HT-29 (cell line): ENCODE data around the gene DBNL. TPM values are rescaled to one million over a fixed set of nuclear protein-coding genes. Genes with fewer than 3 reads are reported as not detected.

ENCODE experiments used
- DNase-seq: peaks from one replicate; pipeline ENCODE4 v3.0.0-alpha.2; 2015; ENCODE audit warnings: low spot score
- total RNA-seq: library from RNA; depleted of rRNA; stranded (reverse); fragments of >200 nt; shearing (Covaris generic); gene quantifications from 2 replicates; pipeline ENCODE4 v1.2.3, GENCODE V29; 2014

Gene DBNL
- total RNA-seq, 1 experiment from 2014 or later, result 184 TPM

DNA sequence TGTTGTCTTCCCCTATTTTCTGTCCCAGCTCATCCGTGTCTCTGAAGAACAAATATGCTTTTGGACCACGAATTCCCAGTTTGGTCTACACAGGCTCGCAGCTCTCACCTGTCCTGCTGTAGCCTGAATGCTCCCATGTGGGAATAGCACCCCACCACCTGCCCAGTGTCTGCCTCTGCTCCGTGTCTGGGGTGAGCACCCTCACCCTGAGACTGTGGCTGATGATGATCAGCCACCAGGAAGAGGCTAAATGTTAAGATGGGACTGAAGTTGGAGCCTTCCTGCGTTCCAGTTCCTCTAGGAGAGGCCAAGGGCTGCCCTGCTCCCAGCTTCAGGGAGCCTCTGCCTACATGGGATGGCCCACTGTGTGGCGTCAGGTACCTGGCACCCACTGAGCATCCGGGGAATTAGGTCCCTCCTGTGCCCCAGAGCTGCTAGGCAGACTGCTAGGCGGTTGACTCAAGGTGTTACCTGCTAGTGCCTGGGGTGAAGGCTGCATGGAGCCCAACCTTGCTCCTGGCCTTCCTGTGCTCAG, 17.2 kb downstream of the DBNL start:
- no peak for DNase-seq

DNA sequence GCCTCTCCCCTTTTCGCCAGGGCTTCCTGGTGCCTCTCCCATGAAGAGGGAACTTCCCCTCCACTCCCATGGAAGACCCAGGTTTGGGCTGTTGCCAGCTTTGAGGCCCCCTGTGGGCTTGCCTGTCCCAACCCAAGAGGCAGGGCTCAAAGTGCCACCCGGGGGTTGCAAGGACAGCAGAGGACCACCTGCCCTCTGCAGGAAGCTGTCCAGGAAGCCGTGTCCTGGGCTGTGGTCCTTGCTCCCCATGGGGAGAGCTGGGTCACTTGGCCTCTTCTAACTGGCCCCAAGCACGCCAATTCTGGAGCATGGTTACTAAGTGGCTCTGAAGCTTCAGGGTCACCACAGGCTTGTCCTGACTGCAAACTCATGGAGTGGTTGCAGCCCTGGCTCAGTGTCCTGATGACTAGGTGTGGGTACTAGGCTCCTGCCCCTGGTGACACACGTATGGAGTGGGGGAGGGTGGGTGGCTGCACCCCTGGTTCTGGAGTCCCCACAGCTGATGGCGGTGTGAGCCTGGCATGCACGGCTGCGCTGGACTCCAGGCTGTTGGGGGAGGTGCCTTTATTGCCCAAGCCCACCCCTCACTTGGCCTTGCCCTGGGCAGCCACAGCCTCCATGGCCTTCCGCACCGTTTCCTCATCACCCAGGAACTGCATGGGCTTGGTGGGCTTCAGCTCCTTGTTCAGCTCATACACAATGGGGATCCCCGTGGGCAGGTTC, 17.8 kb downstream of the DBNL start:
- no peak for DNase-seq

DNA sequence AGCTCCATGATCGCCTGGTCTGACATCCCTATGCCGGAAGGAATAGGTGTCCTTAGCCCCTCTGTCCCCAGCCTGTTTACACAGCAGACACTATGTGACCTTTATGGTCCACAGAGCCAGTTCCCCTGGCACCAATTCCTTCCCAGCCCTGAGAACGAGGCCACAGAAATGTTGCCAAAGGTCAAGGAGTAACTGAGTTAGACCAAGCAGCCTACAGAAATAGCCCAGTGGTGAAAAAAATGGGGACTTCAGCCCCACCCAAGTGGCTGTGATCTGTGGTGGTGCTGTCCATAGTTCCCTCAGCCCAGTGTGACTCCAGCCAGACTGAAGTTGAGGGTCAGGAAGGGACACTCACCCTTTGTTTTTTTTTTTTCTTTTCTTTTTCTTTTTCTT, 18.4 kb downstream of the DBNL start:
- no peak for DNase-seq

DNA sequence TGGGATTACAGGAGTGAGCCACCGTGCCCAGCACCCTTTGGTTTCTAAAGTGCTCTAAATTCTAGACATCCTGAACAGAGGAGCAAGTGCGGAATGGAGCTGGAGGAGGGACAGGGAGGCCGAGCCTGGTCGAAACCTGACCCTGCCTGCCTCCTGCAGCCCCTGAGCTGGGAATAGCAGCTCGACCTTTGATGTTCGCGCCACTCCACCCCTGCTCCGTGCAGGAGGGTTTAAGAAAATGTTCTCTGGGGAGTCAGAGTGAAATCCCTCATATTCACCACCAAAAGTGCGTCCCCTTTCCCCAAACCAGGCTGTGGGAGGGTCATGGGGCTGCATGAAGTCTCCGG, 19.0 kb downstream of the DBNL start:
- no peak for DNase-seq

DNA sequence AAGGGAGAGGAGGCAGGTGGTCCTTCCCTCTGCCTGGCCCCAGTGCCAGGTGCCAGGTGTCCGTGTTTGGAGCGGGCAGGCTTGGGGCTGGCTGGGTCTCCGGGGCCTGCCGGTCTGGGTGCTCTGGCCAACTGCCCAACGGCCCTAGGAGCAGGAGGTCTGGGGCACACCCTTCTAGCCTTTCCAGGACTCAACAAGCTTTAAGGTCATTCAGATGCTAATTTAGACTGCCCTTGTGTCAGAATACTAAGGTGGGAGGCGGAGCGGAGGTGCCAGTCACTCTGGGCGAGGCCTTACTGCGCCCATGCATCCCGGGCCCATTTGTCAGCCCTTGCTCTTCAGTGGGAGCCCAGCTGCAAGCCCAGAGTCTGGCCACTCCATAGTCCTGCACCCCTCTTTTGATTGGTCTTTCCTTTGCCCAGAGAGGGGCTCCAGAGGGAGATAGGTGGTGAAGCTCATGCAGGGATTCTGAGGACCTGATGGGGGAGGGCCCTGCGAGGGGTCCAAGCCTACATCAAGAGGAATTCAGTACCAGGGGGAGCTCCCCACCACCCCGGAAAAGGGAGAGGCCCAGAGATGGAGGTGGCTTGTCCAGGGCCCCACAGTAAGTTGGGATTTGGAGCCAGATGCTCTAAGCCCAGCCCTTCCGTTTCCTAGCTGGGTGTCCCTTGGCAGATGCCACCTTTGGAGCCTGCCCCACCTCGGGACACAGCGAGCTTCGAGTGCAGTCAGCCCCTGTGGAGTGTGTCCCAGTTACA, 19.6 kb downstream of the DBNL start:
- no peak for DNase-seq

DNA sequence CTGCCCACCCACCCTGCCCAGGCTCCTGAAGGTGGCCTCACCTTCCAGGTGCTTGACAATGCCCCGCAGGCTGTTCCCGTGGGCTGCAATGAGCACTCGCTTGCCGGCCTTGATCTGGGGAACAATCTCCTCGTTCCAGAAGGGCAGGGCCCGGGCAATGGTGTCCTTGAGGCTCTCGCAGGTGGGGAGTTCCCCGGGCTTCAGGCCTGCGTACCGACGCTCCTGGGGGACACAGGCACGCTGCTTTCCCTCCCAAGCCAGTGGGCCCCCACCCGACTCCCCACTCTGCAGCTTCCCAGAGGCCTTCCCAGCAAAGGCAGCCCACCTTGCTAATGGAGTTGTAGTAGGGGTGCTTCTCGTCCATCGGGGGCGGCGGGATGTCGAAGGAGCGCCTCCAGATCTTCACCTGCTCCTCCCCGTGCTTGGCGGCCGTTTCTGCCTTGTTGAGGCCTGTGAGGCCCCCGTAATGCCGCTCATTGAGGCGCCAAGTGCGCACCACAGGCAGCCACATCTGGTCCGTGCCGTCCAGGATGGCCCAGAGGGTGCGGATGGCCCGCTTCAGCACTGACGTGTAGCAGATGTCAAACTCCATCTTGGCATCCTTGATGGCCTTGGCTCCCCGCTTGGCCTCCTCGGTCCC, 20.4 kb downstream of the DBNL start:
- no peak for DNase-seq

DNA sequence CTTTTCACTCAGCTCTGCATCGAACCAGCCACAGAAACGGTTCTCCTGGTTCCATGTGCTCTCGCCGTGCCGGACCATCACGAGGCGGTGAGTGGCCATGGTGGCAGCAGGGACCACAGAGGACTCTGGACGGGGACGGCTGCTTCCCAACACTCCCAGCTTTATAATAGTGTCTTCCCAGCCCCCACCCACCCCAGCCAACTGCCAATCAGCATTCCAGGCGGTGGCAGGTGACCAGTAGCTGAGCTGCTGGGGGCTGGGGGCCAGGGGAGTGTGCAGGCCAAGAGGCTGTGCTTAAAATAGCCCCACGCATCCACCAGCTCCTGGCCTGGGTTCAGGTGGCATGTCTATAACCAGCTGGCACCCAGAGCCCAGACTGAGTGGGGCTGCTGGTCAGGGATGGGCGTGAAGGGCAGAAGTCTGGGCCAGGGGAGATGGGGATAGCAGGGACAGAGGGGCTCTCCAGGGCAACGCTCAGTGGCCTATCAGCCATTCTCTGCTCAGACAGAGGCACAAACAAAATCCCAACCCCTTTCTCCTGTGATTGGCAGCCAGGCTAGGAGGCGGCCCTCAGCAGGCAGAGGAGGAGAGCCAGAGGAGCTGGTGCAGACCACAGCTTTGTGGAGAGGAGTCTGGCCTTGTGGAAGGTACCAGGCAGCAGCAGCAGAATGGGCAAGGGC, 21.1 kb downstream of the DBNL start, which contains the start of gene PGAM2:
Gene PGAM2, minus strand, starts transcription at position 137 of the 680 bp plus-strand sequence. Its CDS starts 38 bp downstream, at position 99.
- DNase-seq, result peak; percentile 30

DNA sequence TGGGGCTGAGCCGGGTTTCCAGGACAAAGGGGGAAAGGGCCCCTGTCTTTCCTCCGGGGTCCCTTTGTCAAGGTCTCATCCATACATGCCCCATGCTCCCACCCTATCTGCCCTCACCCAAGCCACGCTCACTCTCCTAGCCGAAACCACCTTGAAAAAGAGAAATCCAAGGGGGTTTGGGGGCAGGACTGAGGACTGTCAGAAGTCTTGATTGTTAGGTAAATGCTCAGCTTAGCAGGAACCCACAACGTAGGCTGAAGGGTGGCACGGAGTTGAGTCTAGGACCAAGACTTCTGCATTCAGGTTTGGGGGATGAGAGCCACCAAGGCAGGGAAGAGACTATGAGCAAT, 21.6 kb downstream of the DBNL start:
- no peak for DNase-seq

DNA sequence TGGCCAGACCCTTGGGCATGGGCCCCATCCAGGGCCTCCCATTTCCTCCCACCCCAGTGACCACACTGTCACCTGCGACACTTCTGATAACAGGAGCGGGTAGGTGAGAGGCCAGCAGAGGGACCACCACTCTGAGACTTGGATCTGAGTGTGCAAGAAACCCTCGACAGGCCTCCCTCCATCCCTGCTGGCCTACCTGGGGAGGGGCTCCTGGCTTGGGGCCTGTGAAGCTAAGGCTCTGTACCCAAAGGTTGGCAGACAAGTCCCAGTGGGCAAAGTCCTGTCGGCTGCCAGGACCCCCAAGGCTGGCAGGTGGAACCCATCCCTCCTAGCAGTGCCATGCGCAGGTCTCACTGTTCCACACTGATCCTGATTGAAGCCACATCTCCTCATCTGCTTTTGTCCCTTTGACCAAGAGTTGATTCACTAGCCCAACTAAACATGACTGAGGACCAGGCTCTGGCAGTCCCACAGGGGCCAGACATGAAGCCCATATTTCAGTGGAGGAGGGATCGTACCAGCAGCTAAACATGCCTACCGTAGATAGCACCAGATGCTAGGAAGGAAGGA, 22.1 kb downstream of the DBNL start:
- DNase-seq, result peak; percentile 33

DNA sequence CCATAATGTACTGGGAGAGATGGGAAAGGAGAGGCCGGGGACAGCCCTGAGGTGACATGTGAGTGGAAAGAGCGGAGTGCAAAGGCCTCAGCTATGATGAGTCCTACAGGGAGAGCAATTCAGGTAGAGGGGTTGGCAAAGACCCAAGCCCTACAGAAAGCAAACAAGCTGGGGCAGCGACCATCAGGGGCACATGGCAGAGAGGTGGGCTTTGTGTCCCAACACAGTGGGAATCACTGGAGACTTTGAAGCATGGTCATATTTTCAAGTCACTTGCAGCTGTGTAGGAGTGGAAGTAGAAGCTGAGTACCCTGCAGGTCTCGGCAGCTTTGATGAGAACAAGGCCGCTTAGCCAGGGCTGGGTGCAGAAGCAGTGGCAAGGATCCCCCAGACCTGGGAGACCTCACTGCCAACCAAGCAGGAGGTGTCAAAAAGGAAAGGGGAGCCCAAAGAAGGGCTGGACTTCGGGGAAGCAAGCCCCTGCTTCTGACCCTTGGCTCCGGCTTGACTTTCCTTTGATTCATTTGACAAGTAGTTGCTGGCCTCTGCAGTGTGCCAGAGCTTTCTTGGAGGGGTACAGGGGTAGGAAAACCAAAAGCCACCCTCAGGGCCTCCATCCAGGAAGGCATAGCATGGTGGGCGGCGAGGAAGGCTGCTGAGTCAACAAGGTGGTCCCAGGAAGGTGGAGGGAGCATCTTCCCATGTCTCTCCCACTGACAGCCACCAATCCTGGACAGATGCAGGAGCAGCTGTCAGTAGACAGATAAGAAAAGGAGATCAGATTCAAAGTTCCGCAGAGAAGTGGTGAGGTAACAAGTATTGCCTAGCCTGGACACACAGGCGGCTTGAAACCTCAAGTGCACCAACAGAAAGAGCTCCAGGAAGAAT, 22.8 kb downstream of the DBNL start:
- peak; percentile 19 for DNase-seq

DNA sequence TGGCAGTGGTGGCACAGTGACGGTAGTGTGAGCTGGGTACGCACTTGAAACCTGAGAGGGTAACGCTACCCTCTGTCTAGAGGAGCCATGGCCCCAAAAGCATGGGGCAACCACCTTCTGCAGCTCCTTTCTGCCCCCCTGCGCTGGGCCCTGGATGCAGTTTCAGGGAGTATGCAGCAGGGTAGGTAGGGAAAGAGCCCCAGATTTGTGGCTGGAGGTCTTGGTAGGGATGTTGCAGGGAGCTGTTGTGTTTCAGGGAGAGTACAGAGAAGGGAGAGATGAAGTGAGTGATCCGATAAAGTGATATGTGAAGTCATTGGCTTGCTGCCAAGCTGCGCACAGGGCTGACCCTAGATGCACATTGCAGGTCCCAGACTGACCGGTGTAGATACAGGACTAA, 23.6 kb downstream of the DBNL start:
- DNase-seq, result peak; percentile 44

DNA sequence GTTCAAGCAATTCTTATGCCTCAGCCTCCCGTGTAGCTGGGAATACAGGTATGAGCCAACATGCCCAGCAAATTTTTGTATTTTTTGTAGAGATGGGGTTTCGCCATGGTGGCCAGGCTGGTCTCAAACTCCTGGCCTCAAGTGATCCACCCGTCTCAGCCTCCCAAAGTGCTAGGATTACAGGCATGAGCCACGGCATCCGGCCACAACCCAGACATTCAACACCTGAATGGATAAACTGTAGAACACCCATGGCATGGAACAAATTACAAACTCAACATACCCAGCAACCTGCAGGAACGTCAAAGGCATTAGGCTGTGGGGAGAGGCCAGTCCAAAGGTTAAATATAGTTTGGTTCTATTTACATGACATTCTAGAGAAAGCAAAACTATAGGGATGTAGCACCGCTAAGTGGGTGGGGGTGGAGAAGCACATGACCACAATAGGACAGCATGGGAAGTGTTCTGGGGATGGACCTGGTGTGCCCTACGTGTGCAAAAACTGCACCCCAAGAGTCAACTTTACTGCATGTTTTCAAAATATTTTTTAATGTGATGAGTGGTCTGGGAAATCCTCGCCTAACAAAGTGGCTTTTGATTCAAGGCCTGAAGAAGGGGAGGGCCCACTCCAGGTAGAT, 27.3 kb downstream of the DBNL start:
- peak; percentile 21 for DNase-seq

DNA sequence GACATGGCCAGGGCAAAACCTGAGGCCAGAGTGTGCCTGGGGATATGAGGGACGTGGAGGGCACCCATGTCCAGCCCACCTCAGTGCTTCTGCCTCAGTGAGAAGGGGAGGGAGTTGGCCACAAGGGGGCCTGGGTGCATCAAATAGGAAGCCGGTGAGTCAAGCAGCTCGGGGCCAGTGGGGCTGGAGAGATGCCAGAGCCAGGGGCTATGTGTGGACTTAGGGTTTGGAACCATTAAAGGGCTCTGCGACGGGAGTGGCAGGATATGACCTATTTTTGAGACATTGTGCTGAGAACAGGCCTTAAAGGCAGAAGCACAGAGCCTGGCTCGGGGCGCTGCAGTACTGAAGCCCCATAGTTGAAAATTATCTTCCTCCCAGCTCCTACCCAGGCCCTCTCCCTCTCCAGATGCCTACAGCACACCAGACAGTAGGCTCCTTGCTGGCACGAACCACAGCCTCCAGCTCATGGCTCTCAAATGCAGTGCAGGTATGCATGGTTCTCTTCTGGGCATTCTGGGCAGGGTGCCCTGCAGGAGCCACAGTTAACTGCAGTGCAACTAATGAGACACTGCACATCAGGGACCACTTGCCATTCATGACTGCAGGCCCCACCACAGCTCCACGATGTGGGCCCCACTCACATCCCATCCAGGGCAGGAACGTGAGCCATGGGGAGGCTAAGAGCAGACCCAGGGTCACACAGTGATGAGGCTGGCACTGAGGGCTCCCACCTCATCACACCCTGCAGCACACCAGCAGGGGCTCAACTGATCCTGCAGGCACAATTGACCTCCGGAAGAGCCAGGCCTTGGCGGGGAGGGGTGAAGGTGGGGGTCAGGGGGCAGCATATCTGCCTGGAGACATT, 28.1 kb downstream of the DBNL start:
- peak; percentile 78 for DNase-seq

DNA sequence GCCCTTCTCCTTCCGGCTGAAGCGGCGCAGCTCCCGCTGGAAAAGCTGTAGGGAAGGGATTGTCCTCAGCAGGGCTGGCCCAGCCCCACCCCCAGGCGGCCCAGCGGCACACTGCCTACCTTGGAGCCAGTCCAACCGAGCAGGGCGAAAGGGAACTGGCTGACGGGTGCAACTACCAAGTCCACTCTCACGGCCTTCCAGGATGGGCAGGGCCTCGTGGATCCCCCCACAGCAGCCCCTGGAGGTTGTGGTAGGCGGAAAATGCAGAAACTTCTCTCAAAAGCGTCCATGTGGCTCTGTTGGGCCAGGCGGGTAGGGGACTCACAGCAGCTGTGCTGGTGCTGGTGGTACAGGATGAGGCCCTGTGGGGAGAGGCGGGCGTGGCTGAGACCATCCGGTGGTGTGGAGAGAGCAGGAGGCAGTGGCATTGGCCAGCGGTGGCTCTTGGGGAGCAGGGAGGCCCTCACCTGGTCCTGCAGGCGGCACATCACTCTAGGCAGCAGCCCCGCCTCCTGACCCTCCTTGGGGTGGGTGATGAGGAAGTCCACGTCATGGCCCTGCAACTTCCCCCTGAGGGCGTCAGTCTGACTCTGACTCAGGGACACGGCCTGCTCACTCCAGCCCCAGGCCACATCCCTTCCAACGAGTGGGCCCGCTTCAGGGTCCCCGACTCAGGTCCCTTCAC, 29.3 kb downstream of the DBNL start:
- peak; percentile 90 for DNase-seq

DNA sequence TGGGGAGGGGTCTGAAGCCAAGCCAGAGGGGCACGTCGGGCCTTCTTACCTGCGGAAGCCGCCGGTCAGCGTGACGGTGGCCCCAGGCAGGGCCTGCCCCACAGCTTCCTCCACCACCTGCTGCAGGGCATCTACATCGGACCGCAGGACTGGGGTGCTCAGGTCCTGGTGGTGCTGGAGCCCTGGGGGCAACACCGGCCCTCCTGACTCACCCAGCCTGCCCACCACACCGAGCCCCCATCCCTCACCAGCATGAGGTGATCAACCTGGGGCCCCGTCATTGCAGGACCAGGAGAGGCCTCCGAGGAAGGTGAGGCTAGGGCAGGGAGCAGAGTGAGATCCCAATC, 29.8 kb downstream of the DBNL start:
- DNase-seq, result no peak

DNA sequence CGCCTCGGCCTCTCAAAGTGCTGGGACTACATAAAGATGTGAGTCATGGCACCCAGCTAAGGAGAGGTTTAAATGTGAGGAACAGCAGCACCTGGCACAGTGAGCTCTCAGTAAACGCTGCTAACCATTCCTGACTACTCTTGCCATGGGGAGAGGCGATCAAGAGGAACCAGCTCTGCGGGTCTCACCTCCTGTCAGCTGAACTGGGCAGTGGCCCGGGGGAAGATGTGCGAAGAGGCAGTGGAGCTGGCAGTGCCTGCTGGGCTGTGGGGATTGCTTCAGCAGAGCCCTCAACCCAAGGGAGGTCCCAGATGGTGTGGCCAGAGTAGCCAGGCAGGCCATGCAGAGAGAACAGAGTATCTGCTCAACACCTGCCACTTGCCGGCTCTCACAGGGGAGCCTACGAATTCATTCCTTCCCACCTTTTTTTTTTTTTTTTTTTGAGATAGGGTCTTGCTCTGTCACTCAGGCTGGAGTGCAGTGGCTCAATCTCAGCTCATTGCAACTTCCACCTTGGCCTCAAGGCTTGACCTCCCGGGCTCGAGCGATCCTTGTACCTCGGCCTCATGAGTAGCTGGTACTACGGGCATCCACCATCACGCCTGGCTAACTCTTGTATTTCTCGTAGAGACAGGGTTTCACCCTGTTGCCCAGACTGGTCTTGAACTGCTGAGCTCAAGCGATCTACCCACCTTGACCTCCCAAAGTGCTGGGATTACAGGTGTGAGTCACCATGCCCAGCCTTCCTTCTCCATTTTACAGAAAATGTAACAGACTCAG, 31.0 kb downstream of the DBNL start:
- DNase-seq, result peak; percentile 28

DNA sequence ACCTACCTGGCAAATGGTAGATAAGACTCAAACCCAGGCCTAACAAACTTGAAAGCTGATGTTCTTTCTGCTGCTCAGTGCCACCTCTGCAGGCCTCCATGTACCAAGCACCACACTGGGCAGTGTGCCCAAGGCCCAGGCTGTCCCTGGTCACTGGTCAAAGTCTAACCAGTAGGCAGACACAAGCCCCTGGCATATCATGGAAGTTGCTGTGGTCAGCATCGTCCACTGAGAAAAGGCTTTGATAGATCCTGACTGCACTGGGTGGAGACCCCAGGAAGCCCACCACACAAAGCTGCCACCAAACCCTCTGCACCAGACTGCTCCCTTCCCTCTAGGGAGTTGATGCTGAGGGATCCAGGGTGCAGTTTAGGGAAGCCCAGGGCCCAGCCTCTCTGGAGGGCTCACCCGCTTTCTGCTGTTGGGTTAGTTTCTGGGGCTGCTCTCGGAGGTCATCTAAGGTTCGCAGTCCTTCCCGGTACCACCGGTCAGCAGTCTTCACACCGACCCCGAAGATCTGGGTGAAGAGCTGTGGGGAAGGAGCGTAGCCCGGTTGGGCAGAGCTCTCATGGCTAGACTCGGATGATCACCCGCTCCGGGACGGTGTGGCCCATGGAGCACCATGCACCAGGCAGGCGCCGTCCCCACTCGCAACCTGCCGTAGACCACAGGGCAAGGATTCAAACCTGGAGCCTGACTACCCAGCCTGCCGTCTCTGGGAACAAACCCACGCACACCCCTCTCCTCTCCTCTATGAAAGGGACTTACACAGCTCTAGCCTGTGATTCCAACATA, 31.8 kb downstream of the DBNL start:
- DNase-seq, result peak; percentile 39
